ENCODE measurements around the gene B2M.
A peak's percentile ranks its signal among the peaks of the same experiment; 100 is the strongest.
"Not testable (repeated sequence)": the region's sequence is repeated elsewhere in the genome, so short reads cannot be mapped to it uniquely, and the experiment has no call there.

B2M gene

GRCh38 chr15:44711096-44711742 is at the start of gene B2M, which contains the start of gene PATL2:
B2M (plus strand) TSS chr15:44711517; CDS start chr15:44711547, 30 bp downstream.
PATL2 (minus strand) TSS chr15:44711323; CDS start chr15:44676490, 34,833 bp downstream.
- DNase-seq (ENCODE audit: low read depth in 2 of 2), result peak; percentile 91 to 92

GRCh38 chr15:44661576-44661975 is 49.7 kb upstream of the B2M start:
- no peak for DNase-seq (ENCODE audit: low read depth in 2 of 2)

- peak in 1 of 2 experiments; percentile 8 for DNase-seq (ENCODE audit: low read depth in 2 of 2)
These were observed 48.6 kb upstream of the B2M start for GRCh38 chr15:44662478-44663409.

GRCh38 chr15:44663410-44664308 is 47.7 kb upstream of the B2M start, which contains the start of gene SPG11:
SPG11 (minus strand) TSS chr15:44663662; CDS start chr15:44663647, 15 bp downstream.
- peak; percentile 94 for DNase-seq (ENCODE audit: low read depth in 2 of 2)

- no peak for DNase-seq (ENCODE audit: low read depth in 2 of 2)
These were observed 44.9 kb upstream of the B2M start for GRCh38 chr15:44666210-44667038.

GRCh38 chr15:44667039-44667360 is 44.3 kb upstream of the B2M start:
- DNase-seq (ENCODE audit: low read depth in 2 of 2), result no peak

- DNase-seq (ENCODE audit: low read depth in 2 of 2), result no peak
These were observed 42.4 kb upstream of the B2M start for GRCh38 chr15:44668921-44669320.

- DNase-seq (ENCODE audit: low read depth in 2 of 2), result no peak
These were observed 41.0 kb upstream of the B2M start for GRCh38 chr15:44670087-44670950.

- DNase-seq (ENCODE audit: low read depth in 2 of 2), result no peak
These were observed 37.7 kb upstream of the B2M start for GRCh38 chr15:44673639-44674038.

- DNase-seq (ENCODE audit: low read depth in 2 of 2), result no peak
These were observed 35.4 kb upstream of the B2M start for GRCh38 chr15:44675911-44676310.

GRCh38 chr15:44676676-44677075 is 34.6 kb upstream of the B2M start:
- no peak for DNase-seq (ENCODE audit: low read depth in 2 of 2)

- DNase-seq (ENCODE audit: low read depth in 2 of 2), result no peak
These were observed 29.1 kb upstream of the B2M start for GRCh38 chr15:44682211-44682610.

- not testable (repeated sequence) for DNase-seq (ENCODE audit: low read depth in 2 of 2)
These were observed 28.3 kb upstream of the B2M start for GRCh38 chr15:44682809-44683682.

- DNase-seq (ENCODE audit: low read depth in 2 of 2), result not testable (repeated sequence)
These were observed 22.0 kb upstream of the B2M start for GRCh38 chr15:44689318-44689717.

- not testable (repeated sequence) for DNase-seq (ENCODE audit: low read depth in 2 of 2)
These were observed 21.1 kb upstream of the B2M start for GRCh38 chr15:44690245-44690644.

- DNase-seq (ENCODE audit: low read depth in 2 of 2), result no peak
These were observed 18.7 kb upstream of the B2M start for GRCh38 chr15:44692659-44693058.

- DNase-seq (ENCODE audit: low read depth in 2 of 2), result no peak
These were observed 16.9 kb upstream of the B2M start for GRCh38 chr15:44694416-44694815.

- no peak for DNase-seq (ENCODE audit: low read depth in 2 of 2)
These were observed 16.0 kb upstream of the B2M start for GRCh38 chr15:44695294-44695693.

GRCh38 chr15:44697014-44697413 is 14.3 kb upstream of the B2M start:
- DNase-seq (ENCODE audit: low read depth in 2 of 2), result no peak
